Pons (tissue), 1 donor: Measurements from ENCODE around the gene KCNH4.
"Not testable (repeated sequence)": the region's sequence is repeated elsewhere in the genome, so short reads cannot be mapped to it uniquely, and the experiment has no call there.

ENCODE experiments used
- DNase-seq: peaks from one replicate; pipeline ENCODE4 v3.0.0-alpha.2; 2016; ENCODE audit warnings: low spot score

The KCNH4 gene

DNA sequence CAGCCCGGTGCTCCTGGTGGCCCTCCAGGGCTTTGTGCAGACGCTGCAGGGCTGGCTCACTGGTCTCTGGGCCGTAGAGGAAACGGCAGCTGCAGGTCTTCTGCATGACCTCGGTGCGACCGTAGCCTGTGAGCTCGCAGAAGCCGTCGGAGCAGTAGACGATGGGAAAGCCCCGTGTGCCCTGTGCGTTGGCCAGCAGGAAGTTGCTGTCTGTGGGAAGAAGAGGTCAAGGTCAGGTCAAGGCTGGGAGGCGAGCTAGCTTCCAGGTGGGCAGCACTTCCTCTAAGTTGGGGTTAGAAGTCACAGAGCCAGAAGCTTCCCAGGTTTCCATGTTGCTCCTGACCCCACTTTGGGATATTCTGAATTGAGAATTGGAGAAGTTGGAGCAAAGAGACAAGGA, 2.1 kb downstream of the KCNH4 start:
- DNase-seq = no peak

DNA sequence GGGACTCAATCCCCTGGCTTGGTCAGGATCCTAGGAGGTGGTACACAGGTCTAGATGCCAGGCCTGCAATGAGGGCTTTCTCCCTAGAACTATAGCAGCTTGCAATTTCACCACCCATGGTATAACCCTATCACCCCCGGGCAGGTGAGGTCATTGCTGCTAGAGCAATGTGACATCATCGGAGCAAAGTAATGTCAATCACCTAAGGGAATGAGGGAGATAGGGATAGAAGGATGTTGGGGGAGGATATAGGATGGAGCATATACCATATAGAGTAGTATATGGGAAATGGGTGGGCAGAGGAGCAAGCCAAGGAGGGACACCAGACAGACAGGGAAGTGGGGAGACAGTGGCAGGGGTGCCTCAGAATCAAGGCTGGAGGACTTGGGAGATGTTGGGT, 3.3 kb downstream of the KCNH4 start:
- DNase-seq = no peak

DNA sequence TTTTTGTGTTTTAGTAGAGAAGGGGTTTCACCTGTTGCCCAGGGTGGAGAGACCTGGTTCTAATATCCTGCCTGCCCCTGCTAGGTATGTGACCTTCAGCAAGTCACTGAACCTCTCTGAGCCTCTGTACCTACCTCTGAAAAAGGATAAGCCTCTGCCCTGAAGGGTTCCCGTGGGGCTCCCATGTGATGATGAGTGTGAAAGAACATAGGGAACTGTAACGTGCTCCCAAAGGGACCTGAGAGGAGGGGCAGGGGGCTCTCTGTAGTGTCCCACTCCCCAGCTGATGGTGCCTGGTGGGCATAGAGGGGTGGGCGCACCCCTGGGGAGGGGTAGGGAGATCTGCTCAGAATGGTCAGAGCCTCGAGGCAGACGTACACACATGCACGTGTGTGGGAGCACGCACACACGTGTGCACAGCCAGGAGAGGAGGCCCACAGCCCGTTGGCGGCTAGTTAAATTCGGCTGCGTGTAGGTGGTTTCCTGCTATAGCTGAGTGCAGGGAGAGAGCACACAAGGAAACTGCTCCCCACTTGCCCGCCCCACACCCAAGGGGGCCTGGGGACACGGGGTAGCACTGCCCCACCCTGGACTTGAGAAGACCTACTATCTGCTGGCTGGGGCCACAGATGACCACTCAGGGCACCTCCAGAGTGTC, 6.7 kb downstream of the KCNH4 start:
- DNase-seq = no peak

DNA sequence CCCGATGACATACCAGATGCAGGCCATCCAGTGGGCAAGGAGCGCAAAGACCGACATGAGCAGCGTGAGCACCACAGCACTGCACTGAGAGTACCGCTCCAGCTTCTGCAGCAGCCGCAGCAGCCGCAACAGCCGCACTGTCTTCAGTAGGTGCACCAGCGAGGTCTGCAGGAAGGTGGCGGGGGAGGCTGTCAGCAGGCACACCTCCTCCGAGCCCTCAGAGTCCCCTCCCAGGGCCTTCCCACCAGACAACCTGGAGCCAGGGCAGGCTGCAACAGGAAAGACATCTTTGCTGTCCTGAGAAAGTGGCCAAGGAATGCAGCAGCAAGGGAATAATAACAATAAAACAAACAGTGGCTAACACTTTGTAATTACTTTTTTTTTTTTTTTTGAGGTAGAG, 9.1 kb downstream of the KCNH4 start:
- DNase-seq = no peak

DNA sequence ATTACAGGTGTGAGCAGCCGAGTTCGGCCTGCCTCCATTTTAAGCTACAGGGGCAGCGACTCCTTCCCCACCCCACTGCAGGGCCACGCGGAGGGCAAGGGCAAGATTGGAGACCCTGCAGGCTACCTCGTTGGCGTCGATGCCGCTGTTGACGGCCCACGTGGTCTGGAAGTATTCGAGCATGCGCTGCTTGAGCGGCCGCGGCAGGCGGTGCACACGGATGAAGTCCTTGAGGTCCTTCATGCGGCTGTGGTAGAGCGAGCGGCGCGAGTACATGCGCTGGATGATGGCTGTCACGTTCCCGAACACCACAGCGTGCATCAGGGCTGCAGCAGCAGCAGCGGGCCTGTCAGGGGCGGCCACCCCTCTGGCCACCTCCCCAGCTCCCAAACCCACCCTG, 11.6 kb downstream of the KCNH4 start:
- no peak for DNase-seq

DNA sequence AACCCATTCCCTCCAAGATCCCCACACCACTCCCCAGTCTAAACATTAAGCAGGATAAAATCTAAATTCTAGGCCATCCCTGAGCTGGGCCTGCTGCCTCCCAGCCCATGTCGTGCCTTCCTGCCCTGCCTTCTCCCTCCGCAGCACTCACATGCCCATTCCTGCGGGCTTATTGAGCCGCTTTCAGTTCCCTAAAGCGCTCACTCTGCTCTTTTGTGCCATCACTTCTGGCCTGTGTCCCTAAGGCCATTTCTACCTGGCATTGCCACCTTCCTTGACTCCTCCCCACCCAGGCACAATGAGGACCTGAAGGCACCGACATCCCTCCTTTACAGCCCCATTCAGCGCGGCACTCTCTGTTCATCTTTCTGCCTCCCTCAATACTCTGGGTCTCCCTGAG, 13.1 kb downstream of the KCNH4 start:
- no peak for DNase-seq

DNA sequence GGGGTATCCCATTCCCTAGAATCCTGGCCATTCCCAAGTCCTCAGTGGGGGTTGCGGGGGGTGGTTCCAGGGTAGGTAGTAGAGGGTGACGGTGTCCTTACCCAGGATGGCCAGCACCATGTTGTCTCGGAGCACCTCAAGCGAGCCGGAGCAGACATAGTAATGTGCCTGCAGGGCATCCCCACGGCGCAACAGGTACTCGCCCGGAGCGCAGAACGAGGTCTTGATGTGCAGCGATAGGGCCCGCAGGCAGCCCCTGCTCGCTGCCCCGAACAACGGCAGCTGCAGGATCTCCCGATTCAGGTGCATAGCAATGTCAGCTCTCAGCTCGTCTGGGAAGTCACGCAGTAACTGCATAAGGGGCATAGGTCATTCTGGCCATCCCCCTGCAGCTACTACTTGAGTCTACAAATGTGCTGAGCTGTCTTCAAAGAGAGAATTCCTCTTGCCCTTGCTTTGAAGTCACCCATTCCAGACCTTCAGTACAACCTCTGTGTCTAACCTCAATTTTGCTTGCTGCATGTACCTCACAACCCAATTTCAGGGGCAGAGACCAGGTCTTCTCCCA, 14.7 kb downstream of the KCNH4 start:
- no peak for DNase-seq

DNA sequence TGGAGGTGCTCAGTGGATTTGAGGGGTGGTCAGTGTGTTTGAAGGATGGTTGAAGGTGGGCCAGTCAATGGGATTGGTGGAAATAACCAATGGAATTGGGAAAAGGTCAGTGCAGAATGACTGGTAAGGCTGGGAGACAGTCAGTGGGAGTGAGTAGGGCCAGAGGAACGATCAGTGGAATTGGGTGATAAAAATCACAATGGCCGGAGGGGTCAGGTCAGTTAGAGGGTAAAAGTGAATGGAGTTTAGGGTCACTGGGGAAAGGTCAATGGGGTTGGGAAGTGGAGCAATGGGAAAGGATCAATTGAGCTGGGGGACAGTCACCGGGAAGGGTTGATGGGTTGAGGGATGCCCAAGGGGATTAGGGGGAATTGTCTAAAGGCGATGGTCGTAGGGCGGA, 15.2 kb downstream of the KCNH4 start:
- DNase-seq = no peak

DNA sequence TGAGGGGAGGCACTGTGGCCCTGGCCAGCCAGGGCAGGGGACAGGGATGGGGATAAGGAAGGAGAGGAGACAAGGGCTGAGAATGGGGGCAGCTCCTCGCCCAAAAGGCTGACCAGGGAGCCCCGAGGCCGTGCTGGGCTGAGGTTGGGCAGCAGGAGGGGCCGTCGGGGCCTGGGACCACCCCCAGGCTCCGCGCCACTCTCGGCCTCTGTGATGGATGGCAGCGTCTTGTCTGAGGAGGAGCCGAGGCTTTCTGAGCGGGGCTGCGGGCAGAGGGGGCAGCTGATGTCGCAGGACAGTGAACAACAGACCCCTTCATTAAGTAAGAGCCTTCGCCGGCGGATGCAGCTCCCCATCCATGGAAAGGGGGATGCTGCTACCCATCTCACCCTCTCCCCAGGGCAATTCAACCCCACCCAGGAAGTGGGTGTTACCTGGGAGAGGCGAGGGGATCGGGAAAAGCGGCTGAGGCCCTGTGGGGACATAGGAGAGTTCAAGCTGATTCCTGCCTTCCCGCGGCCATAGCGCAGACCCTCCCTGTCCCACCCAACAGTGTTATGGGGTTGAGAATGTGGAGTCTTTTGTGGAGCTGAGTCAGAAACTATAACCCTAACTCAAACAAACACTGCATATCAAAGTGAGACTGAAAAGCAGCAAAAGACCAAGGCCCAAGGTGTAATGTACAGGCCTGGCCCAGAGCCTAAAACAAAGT, 17.1 kb downstream of the KCNH4 start:
- DNase-seq = no peak

DNA sequence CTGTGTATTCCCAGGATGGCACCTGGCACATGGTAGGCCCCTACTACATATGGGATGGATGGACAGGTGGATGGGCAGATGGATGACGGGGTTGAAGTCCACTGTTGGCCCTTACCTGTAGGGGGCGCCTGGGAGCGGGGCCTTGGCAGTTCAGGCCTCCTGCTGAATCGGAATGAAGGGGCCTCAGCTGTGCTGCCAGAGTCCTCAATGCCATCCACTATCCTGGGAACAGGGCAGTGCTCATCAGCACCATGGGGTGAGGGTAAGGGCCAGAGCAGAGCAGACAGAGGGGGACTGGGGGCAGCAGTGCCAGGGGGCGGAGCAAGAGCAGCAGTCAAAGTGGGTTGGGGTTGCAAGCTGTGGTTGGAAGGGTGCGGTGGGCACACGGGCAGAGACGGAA, 17.8 kb downstream of the KCNH4 start:
- no peak for DNase-seq

DNA sequence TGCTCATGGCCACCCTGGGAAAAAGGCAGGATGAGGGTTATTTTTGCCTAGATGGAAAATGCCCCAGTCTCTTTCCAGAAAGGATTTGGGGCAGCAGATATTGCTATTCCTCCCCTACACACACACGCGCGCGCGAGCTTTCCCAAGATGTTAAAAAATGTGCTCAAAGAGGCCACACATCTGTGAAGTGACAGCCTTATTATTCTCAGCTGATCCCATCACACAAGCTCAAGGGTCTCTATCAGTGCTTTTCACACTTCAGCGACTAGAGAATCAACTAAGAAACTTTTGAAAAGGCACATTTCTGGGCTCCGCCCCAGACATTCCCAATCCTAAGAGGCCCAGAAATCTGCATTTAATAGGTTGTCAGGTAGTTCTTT, 20.4 kb downstream of the KCNH4 start:
- no peak for DNase-seq

DNA sequence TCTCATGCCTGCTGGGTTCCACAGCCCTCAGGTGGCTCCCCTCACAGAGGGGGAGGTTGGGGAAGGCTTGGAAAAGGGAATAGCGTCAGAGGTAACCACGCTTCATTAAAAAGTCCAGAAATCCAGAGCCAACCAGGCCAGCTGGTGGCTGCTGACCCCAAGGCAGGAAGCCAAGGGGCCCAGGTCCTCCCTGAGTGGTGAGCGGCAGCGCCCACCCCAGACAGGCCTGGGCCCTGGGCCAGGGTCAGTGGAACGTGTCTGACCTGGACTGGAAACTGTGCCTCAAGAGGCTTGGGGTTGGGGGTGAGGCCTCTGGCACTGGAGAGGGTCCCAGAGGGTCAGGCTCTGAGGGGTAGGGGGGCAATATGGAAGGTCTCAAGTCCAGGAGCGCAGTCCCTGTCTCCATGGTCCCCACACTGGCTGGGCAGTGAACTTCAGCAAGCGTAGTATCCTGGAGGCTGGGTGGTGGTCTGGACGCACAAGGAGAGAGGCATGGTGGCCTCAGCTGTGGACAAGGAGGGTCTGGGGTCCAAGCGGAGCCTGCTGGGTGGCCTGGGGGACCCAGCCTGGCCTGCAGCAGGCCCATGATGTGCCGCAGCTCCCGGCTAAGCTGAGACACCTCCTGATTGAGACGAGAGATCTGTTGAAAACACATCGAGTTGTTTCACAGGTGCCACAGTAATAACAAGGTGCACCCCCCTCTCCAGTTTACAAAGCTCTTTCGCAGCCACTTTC, 21.0 kb downstream of the KCNH4 start:
- DNase-seq = no peak

DNA sequence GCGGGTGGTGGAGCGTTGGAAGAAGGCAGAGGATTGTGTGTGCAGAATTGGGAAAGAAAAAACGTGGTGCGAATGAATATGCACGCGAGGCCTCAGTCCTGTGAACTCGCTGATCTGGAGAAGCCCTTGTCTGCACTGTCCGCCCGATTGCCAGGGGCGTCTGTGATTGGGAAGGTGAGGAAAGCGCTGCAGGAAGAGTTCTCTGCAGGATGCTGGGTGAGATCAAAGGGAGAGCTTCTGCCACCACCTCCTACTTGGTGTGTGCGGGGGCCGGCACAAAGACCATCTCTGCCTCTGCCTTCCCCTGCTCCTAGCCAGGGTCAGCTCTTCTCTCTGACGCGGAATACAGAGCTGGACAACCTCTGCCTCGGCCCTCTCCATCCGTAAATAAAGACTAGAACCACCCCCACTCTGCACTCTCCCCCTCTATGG, 25.3 kb downstream of the KCNH4 start:
- no peak for DNase-seq

DNA sequence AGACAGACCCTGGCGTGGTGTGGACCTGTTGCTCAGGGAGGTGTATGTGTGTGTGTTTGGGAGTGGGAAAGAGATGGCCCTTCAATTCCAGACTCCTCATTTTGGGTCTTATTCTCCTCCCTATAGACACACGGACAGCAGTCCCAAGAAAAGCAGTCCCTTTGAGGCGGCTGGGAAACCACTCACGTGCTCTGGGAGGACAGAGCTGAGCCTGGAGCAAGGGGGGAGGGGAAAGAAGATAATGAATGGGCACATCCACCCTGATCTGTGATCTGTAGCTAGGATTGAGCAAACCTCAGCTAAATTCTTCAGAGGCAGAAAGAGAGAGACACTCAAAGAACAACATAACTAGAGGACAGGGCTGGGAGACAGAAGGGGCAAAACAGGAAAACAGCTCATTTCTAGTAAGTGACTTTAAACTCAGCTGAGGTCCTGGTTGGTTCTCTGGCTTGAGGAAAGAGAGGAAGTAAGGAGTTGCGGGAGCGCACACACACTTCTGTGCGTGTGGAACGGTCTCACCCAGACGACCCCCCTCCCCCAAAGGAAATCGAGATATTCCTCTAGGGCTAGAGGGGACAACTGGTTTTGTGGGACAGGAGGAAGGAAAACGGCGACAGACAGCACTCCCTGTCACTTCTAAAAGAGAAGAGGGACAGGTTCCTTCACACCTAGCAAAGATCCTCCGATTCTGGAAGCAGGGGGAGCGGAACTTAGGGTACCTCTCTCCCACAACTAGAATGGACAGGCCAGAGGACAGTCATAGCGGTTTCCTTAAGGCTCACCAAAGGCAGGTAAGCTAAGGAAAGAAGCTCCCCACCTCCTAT, 26.8 kb downstream of the KCNH4 start:
- DNase-seq = no peak

DNA sequence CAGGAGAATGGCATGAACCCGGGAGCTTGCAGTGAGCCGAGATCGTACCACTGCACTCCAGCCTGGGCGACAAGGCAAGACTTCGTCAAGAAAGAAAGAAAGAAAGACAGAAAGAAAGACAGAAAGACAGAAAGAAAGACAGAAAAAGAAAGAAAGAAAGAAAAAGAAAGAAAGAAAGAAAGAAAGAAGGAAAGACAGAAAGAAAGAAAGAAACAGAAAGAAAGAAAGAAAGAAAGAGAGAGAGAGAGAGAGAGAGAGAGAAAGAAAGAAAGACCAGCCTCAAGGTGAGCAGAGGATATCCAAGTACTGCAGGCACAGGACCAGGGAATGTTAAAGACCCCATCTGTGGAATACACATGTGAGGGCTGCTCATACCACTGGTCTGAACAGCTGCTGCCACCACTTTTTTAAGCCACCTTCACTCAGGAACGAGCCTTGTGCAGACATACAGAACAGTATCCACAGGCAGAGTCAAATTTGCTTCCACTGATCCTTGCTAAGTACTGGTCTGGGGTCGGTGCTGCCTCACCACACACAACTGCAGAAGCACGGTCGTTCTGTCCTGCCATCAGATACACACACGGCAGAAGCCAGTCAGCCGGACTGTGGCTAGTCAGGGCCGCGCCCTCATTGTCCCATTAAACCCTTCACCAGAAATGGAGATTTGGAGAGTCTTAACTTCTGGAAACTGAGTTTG, 33.9 kb downstream of the KCNH4 start:
- DNase-seq = no peak

DNA sequence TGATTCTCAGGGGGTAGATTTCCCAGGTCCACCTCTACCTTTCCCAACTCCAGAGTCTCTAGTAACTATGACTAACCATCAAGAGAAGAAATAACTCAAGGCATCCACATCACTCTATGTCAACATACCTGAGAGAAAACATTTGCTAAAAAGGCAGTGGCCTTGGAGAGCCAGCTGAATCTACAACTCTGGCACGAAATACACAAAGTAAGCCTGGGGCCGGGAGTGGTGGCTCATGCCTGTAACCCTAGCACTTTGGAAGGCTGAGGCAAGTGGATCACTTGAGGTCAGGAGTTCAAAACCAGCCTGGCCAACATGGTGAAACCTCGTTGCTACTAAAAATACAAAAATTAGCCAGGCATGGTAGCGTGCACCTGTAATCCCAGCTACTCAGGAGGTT, 37.8 kb downstream of the KCNH4 start:
- DNase-seq = not testable (repeated sequence)

DNA sequence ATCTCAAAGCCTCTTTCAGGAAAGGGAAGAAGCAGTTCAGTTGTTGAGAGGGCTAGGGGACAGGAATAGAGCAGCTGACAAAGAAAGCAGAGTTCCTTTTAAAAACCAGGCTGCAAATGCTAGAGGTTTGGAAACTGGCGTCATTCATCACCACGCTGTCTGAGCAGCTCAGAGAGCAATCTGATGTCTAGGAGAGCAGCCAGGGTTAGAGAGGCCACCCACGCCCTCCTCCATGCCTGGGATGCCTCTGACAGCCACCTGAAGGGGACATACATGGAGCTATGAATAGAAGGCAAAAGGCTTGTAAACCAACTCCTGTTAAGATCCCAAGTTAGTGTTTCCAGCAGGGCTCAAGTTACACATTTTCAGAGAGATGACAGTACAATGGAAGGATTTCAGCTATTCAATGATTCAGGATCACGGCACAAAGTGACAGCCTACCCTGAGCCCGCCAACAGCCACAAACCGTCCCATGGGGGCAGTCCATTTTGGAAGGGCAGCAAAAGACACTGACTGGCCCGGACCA, 38.5 kb downstream of the KCNH4 start:
- DNase-seq = peak; percentile 53

DNA sequence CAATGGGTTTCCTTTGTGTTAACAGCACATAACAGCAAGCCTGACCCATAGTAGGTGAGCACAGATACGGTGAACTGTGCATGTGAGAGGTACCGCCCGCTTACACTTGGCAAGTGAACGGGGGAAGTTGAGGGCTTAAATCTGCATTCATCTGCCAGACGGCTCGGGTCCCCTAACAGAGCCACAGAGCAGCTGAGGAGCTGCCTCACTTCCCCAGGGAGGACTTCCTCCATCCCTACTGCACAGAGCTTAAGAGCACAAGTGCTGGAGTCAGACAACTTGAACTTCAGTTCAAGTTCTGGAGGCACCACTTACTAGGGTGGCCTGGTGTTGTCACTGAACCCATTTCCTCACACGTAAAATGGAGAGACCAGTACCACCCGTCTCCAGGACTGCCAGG, 39.6 kb downstream of the KCNH4 start:
- no peak for DNase-seq

DNA sequence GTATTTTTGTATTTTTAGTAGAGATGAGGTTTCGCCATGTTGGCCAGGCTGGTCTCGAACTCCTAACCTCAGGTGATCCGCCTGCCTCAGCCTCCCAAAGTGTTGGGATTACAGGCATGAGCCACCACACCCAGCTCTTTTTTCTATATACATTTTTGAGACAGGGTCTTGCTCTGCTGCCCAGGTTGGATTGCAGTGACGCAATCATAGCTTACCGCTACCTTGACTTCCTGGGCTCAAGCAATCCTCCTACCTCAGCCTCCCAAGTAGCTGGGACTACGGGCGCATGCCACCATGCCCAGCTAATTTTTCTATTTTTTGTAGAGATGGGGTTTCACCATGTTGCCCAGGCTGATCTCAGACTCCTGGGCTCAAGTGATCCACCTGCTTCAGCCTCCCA, 40.3 kb downstream of the KCNH4 start:
- DNase-seq = not testable (repeated sequence)

DNA sequence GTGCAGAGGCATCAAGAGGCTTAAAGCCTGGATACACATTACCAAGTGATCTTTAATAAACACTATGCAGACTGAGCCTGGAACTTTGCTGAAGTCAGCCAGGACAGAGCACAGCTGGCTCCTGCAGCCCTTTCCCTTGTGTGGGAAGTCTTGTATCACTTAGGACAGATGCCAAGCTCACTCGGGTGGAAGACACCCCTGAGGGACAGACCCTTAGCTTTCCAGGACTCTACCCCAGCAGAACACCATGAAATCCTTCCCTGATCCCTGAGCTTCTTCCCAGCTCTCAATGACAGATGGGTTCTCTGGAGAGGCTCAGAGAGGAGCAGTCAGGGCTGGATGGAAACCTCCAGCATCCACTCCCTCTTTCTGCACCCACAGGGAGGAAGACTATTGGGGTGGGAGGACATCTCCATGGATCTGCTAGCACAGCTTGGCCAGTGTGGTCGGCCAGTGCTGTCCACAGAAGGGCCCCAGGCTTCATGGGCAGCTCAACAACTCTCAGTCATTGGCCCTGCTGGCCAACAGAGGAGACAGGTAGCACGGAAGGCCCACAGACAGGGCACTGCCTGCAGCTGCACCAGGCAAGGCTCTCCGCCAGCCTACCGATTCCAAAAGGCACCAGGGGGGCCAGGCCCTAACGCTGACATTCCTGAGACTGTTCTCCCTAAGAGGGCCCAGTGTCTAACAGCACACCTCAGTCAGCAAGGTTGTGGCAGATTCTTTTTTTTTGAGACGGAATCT, 42.0 kb downstream of the KCNH4 start:
- DNase-seq = no peak

DNA sequence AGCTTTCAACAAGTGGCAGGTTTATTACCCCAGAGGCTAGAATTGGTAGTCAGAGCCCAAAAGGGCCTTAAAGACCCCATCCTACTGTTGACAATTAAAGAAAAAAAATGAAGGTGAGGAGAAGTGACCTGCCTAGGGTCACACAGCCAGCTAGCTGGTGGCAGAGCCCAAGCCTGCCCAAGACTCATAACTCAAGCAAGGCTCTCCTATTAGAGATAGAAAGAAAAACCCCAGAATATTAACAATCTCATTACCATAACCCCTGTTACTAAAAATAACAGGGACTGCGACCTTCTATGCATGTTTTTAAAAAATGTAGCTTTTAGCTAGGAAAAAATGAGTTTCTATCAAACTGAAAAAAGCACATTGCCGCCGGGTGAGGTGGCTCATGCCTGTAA, 44.3 kb downstream of the KCNH4 start:
- no peak for DNase-seq
